Omental fat pad (tissue), 4 donors: Measurements from ENCODE around the gene MOBP. TPM values are rescaled to one million over a fixed set of nuclear protein-coding genes. Genes with fewer than 3 reads are reported as not detected.

Source experiments
- ATAC-seq: fragments of 150-250 bp; one replicate; pipeline ENCODE4 v1.9.1; 2016; ENCODE audit warnings: mild to moderate bottlenecking, moderate library complexity; ENCODE audit not compliant: low FRiP score
- DNase-seq: peaks from one replicate; pipeline ENCODE4 v3.0.0-alpha.2; 2019; ENCODE audit warnings: low spot score
- total RNA-seq, 4 donors: library from RNA; depleted of rRNA; stranded (reverse); fragments of >200 nt; gene quantifications; one replicate each; pipeline ENCODE4 v1.1.0, GENCODE V29; 2016
- TF ChIP-seq, protein P1 (sequence below), 3 donors: fragments of 450-650 bp; IDR thresholded peaks; one replicate each; pipeline ENCODE4 v1.5.1; 2016 to 2017; ENCODE audit warnings: antibody characterized with exemption in 3 of 3, mild to moderate bottlenecking in 3 of 3, moderate library complexity in 2 of 3

The MOBP gene
- total RNA-seq, 4 donors from 2014 or later, result 0.09 TPM; not detected in 3

DNA sequence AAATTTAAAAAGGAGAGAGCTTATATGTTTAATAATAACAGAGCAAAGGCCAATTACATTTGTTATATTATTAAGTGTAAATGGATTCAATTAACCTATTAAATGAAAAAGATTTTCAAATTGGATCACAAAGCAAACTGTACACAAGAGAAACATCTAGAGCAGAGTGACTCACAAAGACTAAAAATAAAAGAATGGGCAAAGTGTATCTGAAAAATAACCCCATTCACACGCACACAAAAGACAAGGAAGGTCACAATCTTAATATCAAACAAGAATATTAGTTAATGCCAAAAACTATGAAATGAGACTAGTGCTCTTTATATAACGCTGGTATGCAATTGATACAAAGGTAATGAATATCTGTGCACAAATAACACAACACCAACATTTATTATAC is 65.7 kb downstream of the MOBP start:
- ATAC-seq (no peak), DNase-seq (no peak)
- TF ChIP-seq, protein P1, sequence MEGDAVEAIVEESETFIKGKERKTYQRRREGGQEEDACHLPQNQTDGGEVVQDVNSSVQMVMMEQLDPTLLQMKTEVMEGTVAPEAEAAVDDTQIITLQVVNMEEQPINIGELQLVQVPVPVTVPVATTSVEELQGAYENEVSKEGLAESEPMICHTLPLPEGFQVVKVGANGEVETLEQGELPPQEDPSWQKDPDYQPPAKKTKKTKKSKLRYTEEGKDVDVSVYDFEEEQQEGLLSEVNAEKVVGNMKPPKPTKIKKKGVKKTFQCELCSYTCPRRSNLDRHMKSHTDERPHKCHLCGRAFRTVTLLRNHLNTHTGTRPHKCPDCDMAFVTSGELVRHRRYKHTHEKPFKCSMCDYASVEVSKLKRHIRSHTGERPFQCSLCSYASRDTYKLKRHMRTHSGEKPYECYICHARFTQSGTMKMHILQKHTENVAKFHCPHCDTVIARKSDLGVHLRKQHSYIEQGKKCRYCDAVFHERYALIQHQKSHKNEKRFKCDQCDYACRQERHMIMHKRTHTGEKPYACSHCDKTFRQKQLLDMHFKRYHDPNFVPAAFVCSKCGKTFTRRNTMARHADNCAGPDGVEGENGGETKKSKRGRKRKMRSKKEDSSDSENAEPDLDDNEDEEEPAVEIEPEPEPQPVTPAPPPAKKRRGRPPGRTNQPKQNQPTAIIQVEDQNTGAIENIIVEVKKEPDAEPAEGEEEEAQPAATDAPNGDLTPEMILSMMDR (IDR thresholded peaks at IDR 0.05), result no peak

DNA sequence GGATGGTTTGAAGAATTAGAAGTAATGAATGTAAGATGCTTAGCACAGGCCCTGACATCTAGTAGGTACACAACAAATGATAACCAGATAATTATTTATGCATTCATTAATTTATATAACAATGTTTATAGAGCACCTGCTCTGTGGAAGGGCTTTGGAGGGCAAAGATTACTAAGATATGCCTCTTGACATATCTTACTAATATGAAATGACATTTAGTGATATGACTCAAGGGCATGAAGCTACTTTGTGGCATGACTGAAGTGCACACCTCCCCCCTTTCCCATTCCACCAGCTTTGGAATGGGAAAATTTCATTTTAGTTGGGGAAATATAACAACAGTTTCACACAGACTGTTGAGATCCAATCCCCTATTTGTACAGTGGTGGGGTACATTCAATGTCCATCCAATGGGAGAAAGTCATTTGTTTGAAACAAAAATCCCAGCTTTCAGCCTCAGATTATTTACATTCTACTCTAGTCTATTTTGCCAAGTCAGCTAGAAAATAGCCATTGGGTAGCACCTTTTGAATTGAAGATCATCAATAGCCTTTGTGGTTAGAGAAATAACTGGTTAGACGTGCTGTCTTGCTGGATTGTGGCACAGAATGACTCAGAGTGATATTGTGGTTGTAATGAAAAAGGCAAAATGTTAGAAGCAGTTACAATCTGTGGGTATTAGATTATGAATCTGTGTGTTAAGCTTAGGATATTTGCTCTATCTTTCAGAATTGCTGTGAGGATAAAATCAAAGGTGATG is 72.9 kb downstream of the MOBP start:
- DNase-seq (no peak), ATAC-seq (no peak)
- TF ChIP-seq, protein P1 (IDR thresholded peaks at IDR 0.05), result no peak

DNA sequence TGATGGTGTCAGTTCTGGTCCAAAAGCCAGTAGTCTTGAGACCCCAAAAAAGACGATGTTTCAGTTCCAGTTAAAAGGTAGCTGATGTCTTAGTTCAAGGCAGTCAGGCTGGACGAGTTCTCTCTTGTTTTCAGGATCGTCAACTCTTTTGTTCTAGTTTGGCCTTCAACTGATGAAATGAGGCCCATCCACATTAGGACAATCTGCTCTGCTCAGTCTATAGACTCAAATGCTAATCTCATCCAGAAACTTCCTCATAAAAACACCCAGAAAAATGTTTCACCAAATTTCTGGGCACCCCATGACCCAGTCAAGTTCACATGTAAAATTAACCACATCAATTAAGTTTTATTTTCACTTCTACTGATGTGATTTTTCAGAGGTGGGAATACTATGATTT is 74.0 kb downstream of the MOBP start:
- TF ChIP-seq, protein P1 (IDR thresholded peaks at IDR 0.05), result no peak
- ATAC-seq, result no peak
- DNase-seq, result no peak

DNA sequence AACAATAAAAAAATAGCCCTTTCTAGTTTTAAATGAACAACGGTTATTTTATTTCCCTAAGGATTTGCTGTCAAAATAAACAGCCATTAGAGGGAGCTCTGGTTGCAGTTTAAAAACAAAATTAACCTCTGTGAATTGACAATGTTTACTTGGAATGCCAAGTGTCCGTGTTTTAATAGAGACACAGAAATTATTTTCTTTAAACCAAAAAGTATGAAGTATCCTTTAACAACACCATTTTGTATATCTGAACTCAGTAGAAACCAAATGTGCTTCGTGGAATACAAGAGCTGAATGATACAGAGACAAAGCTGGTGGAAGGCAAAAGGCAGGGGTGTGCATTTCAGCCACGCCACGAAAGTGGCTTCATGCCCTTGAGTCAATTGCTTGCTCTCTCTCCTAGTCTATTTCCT is 74.4 kb downstream of the MOBP start:
- TF ChIP-seq, protein P1 (IDR thresholded peaks at IDR 0.05), result no peak
- ATAC-seq (no peak), DNase-seq (no peak)

DNA sequence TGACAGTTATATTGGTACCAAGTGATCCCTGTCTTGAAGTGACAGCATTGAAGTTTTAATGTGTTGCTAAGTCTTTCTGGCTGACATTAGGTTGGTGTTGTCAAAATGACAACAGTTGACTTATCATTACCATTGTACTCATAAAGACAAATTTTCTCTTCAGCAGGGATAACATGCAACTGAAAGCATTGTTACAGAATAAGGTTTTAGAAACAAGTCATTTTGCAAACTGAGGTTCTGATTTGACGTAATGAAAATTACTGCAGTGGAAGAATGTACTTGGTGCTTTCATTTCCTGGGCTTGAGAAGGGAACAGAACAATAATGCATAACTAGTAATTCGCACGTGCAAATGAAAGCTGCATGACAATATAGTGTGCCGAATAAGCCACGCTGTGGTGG is 75.1 kb downstream of the MOBP start:
- DNase-seq (no peak), ATAC-seq (no peak)
- TF ChIP-seq, protein P1 (IDR thresholded peaks at IDR 0.05), result no peak

DNA sequence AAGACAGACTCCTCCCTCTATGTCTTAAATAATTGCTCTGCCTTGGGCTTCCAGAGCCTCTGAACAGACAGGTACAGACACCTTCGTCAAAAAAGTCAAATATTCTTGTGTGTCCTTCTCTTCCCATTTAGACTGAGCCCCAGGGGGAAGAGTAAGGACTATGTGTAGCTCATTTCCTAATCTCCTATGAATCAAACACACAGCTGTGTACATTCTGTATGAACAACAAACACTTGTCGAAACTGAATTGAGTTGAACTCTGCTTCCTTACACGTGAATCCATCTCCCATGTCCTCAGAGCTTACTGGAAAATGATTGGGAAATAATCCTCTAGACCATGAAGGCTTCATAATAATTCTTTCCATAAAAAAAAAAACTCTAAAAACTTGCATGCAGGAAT is 80.8 kb downstream of the MOBP start:
- DNase-seq, result no peak
- TF ChIP-seq, protein P1 (IDR thresholded peaks at IDR 0.05), result no peak
- ATAC-seq, result no peak

DNA sequence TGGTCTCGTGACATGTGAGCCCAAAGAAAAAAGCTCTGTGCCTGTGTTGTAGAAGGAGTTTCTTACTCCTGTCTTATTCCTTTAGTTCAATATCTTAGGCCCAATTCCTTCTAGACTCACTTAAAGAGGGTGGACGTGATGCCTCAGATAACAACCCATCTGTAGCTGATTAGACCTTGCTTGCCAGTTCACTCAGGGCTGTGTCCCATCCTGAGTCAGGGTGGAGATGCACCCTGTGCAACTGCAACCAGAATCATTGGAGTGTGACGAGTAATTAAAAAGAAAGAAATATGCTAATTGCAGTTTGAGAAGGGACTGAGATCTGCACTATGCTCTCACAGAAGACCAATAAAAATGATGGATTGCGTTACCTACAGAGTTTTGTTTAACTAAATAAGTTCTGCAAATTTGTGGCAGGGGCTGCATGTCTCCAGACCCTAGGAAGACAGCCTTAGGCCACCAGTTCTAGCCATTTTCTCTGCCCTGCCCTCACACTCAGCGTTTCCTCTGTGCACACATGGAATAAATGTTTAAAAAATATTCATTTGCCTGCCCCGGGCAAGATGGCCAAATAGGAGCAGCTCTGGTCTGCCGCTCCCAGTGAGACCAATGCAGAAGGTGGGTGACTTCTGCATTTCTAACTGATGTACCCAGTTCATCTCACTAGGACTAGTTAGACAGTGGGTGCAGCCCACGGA is 83.0 kb downstream of the MOBP start:
- ATAC-seq (no peak), DNase-seq (no peak)
- TF ChIP-seq, protein P1 (IDR thresholded peaks at IDR 0.05), result no peak
